GM18511 (cell line): ENCODE measurements around the gene MS4A6E.
"Not testable (repeated sequence)": the region's sequence is repeated elsewhere in the genome, so short reads cannot be mapped to it uniquely, and the experiment has no call there.

ENCODE experiments used
- ATAC-seq: cut with Tn5 transposase; IDR thresholded peaks from one replicate; pipeline ENCODE4 v1.9.1; 2021; ENCODE audit warnings: mild to moderate bottlenecking, moderate library complexity; ENCODE audit not compliant: unreplicated experiment

MS4A6E gene

GRCh38 chr11:60326955-60327354, at the start of gene MS4A6E:
TSS of gene MS4A6E (plus strand) at chr11:60327255. CDS start at chr11:60334896, 7,641 bp downstream.
- ATAC-seq = no peak

- peak; percentile 73 for ATAC-seq
Measured at GRCh38 chr11:60280412-60280811, 46.6 kb upstream of the MS4A6E start, which contains the start of gene MS4A4A. TSS of gene MS4A4A (plus strand) at chr11:60280666. CDS start at chr11:60280676, 10 bp downstream.

GRCh38 chr11:60281485-60281884, 45.6 kb upstream of the MS4A6E start:
- no peak for ATAC-seq

- no peak for ATAC-seq
Measured at GRCh38 chr11:60282286-60282685, 44.8 kb upstream of the MS4A6E start.

- ATAC-seq = not testable (repeated sequence)
Measured at GRCh38 chr11:60285411-60286126, 41.5 kb upstream of the MS4A6E start.

- ATAC-seq = no peak
Measured at GRCh38 chr11:60288531-60288930, 38.5 kb upstream of the MS4A6E start.

GRCh38 chr11:60292145-60292544, 34.9 kb upstream of the MS4A6E start:
- no peak for ATAC-seq

- ATAC-seq = no peak
Measured at GRCh38 chr11:60301178-60301577, 25.9 kb upstream of the MS4A6E start.

- not testable (repeated sequence) for ATAC-seq
Measured at GRCh38 chr11:60301884-60302283, 25.2 kb upstream of the MS4A6E start.

GRCh38 chr11:60303661-60304060, 23.4 kb upstream of the MS4A6E start:
- ATAC-seq = no peak

GRCh38 chr11:60305906-60306619, 21.0 kb upstream of the MS4A6E start:
- no peak for ATAC-seq

- ATAC-seq = no peak
Measured at GRCh38 chr11:60307507-60308195, 19.4 kb upstream of the MS4A6E start.

- ATAC-seq = peak; percentile 69
Measured at GRCh38 chr11:60310407-60310998, 16.6 kb upstream of the MS4A6E start.

GRCh38 chr11:60314635-60315321, 12.3 kb upstream of the MS4A6E start:
- ATAC-seq = no peak

- ATAC-seq = no peak
Measured at GRCh38 chr11:60315871-60316270, 11.2 kb upstream of the MS4A6E start.

- no peak for ATAC-seq
Measured at GRCh38 chr11:60316317-60316716, 10.7 kb upstream of the MS4A6E start.

- no peak for ATAC-seq
Measured at GRCh38 chr11:60318726-60319125, 8.3 kb upstream of the MS4A6E start.

GRCh38 chr11:60321051-60321450, 6.0 kb upstream of the MS4A6E start:
- ATAC-seq = no peak

GRCh38 chr11:60328460-60328859, 1.4 kb downstream of the MS4A6E start:
- no peak for ATAC-seq

- no peak for ATAC-seq
Measured at GRCh38 chr11:60332846-60333245, 5.8 kb downstream of the MS4A6E start.
